ENCODE data around the gene ADSS1.
A peak's percentile ranks its signal among the peaks of the same experiment; 100 is the strongest.

The ADSS1 gene

GRCh38 chr14:104700747-104701217 lies 23.2 kb upstream of the ADSS1 start:
- H3K4me3 ChIP-seq (ENCODE audit: low read depth, low read length) = no peak overlapping the region
- no peak for TF ChIP-seq CTCF (IDR thresholded peaks at IDR 0.05; ENCODE audit: low read depth, low read length)
- peaks cover 29% of the 10 kb centered on the region for H3K36me3 ChIP-seq
- no peaks in the 10 kb centered on the region for H3K9me3 ChIP-seq (ENCODE audit: severe bottlenecking)
- H3K27me3 ChIP-seq (ENCODE audit: insufficient read depth, low read depth, severe bottlenecking) = no peaks in the 10 kb centered on the region
- H3K27ac ChIP-seq = no peak overlapping the region
- DNase-seq = no peak

GRCh38 chr14:104701383-104702076 lies 22.5 kb upstream of the ADSS1 start:
- Histone ChIP-seq H3K4me3 (ENCODE audit: low read depth, low read length) (no peak overlapping the region), H3K27me3 (ENCODE audit: insufficient read depth, low read depth, severe bottlenecking) (no peaks in the 10 kb centered on the region), H3K9me3 (ENCODE audit: severe bottlenecking) (no peaks in the 10 kb centered on the region), H3K36me3 (peaks cover 28% of the 10 kb centered on the region), H3K27ac (no peak overlapping the region)
- no peak for TF ChIP-seq CTCF (IDR thresholded peaks at IDR 0.05; ENCODE audit: low read depth, low read length)
- DNase-seq = no peak

GRCh38 chr14:104702106-104702505 lies 21.9 kb upstream of the ADSS1 start:
- TF ChIP-seq CTCF (IDR thresholded peaks at IDR 0.05; ENCODE audit: low read depth, low read length) = no peak
- DNase-seq = peak; percentile 76
- Histone ChIP-seq H3K36me3 (peaks cover 28% of the 10 kb centered on the region), H3K27ac (no peak overlapping the region), H3K27me3 (ENCODE audit: insufficient read depth, low read depth, severe bottlenecking) (no peaks in the 10 kb centered on the region), H3K9me3 (ENCODE audit: severe bottlenecking) (no peaks in the 10 kb centered on the region), H3K4me3 (ENCODE audit: low read depth, low read length) (no peak overlapping the region)

GRCh38 chr14:104702673-104703072 lies 21.4 kb upstream of the ADSS1 start:
- H3K27ac ChIP-seq = no peak overlapping the region
- no peaks in the 10 kb centered on the region for H3K27me3 ChIP-seq (ENCODE audit: insufficient read depth, low read depth, severe bottlenecking)
- DNase-seq = no peak
- no peak overlapping the region for H3K4me3 ChIP-seq (ENCODE audit: low read depth, low read length)
- peaks cover 28% of the 10 kb centered on the region for H3K36me3 ChIP-seq
- H3K9me3 ChIP-seq (ENCODE audit: severe bottlenecking) = no peaks in the 10 kb centered on the region
- no peak for TF ChIP-seq CTCF (IDR thresholded peaks at IDR 0.05; ENCODE audit: low read depth, low read length)

- Histone ChIP-seq H3K27me3 (ENCODE audit: insufficient read depth, low read depth, severe bottlenecking) (no peaks in the 10 kb centered on the region), H3K36me3 (peaks cover 28% of the 10 kb centered on the region), H3K9me3 (ENCODE audit: severe bottlenecking) (no peaks in the 10 kb centered on the region), H3K27ac (no peak overlapping the region), H3K4me3 (ENCODE audit: low read depth, low read length) (no peak overlapping the region)
- no peak for DNase-seq
- TF ChIP-seq CTCF (IDR thresholded peaks at IDR 0.05; ENCODE audit: low read depth, low read length) = no peak
Measured at GRCh38 chr14:104703269-104703668, 20.8 kb upstream of the ADSS1 start.

GRCh38 chr14:104704252-104704651 lies 19.8 kb upstream of the ADSS1 start:
- Histone ChIP-seq H3K4me3 (ENCODE audit: low read depth, low read length) (no peak overlapping the region), H3K27me3 (ENCODE audit: insufficient read depth, low read depth, severe bottlenecking) (no peaks in the 10 kb centered on the region), H3K36me3 (peaks cover 28% of the 10 kb centered on the region), H3K27ac (no peak overlapping the region), H3K9me3 (ENCODE audit: severe bottlenecking) (no peaks in the 10 kb centered on the region)
- no peak for DNase-seq
- TF ChIP-seq CTCF (IDR thresholded peaks at IDR 0.05; ENCODE audit: low read depth, low read length) = no peak

Measured in WERI-Rb-1 (cell line).